H1 (cell line): ENCODE data around the gene RHOT1. TPM values are rescaled to one million over a fixed set of nuclear protein-coding genes. Genes with fewer than 3 reads are reported as not detected.

ENCODE experiments used
- CTCF ChIA-PET: fragments of 300-600 bp; sonication (Branson Sonifier 250); formaldehyde crosslinking; loops from one replicate; lab custom pipeline; 2021; ENCODE audit not compliant: partially characterized antibody; lab: Charles Lee
- POLR2A ChIA-PET: fragments of 300-600 bp; sonication (Branson Sonifier 250); formaldehyde crosslinking; loops from one replicate; lab custom pipeline; 2021; ENCODE audit warnings: inconsistent platforms; ENCODE audit not compliant: partially characterized antibody; lab: Charles Lee
- DNase-seq, 2 experiments: peaks; one replicate each; pipeline versions ENCODE4 v3.0.0 to v3.0.0-alpha.2; 2010 to 2022; ENCODE audit warnings: low spot score in 2 of 2, low read depth in 1 of 2, mixed read lengths in 1 of 2
- FAIRE-seq: peaks from 2 replicates; lab custom pipeline; 2011; peaks lifted over from hg19 to GRCh38; lab: Jason Lieb, UNC
- H2AFZ ChIP-seq: 2 replicates; pipeline ENCODE4 v1.8.1; 2012; ENCODE audit warnings: low read length, inconsistent platforms
- H2AK5ac ChIP-seq: 2 replicates; pipeline ENCODE4 v1.6.1; 2013; ENCODE audit warnings: low read depth, low read length
- H2BK120ac ChIP-seq: replicated peaks from 2 replicates; pipeline ENCODE3; 2013; ENCODE audit warnings: low read depth, low read length, inconsistent platforms
- H2BK12ac ChIP-seq: 2 replicates; pipeline ENCODE4 v1.6.1; 2013; ENCODE audit warnings: low read depth, low read length
- H2BK15ac ChIP-seq: 2 replicates; pipeline ENCODE4 v1.6.1; 2013; ENCODE audit warnings: low read length
- H2BK20ac ChIP-seq: 2 replicates; pipeline ENCODE4 v1.6.1; 2013; ENCODE audit warnings: low read length
- H2BK5ac ChIP-seq: 2 replicates; pipeline ENCODE4 v1.6.1; 2013; ENCODE audit warnings: low read depth, low read length
- H3K14ac ChIP-seq: 2 replicates; pipeline ENCODE4 v1.6.1; 2013; ENCODE audit warnings: inconsistent platforms; ENCODE audit not compliant: insufficient read length
- H3K18ac ChIP-seq: 2 replicates; pipeline ENCODE4 v1.6.1; 2013; ENCODE audit warnings: low read length; ENCODE audit errors: extremely low read depth
- H3K23ac ChIP-seq: 2 replicates; pipeline ENCODE4 v1.6.1; 2013; ENCODE audit warnings: inconsistent platforms; ENCODE audit not compliant: insufficient read length
- H3K23me2 ChIP-seq: 2 replicates; pipeline ENCODE4 v1.6.1; 2013; ENCODE audit warnings: low read depth, low read length
- H3K27ac ChIP-seq: 2 replicates; pipeline ENCODE4 v1.6.1; 2011; ENCODE audit warnings: low read depth, low read length, inconsistent platforms
- H3K27me3 ChIP-seq, 4 experiments: replicated peaks in 1 of 4; 1 replicate in 1 of 4; 2 replicates in 3 of 4; pipeline versions ENCODE4 v1.6.1 to v1.8.1; 2011 to 2013; ENCODE audit warnings: low read length in 3 of 4, mild to moderate bottlenecking in 3 of 4, inconsistent platforms in 2 of 4, mixed read lengths in 2 of 4, moderate library complexity in 1 of 4; ENCODE audit not compliant: control insufficient read depth in 3 of 4, insufficient read depth in 3 of 4; ENCODE audit errors: extremely low read depth in 1 of 4
- H3K36me3 ChIP-seq, 4 experiments: 2 replicates each; pipeline versions ENCODE4 v1.6.1 to v1.8.1; 2011 to 2013; ENCODE audit warnings: mild to moderate bottlenecking in 4 of 4, low read length in 3 of 4, moderate library complexity in 2 of 4, control low read depth in 1 of 4, inconsistent platforms in 1 of 4; ENCODE audit not compliant: insufficient read depth in 4 of 4, control insufficient read depth in 2 of 4
- H3K4ac ChIP-seq: replicated peaks from 2 replicates; pipeline ENCODE3; 2013; ENCODE audit warnings: low read length, low read depth, mixed read lengths, inconsistent platforms; ENCODE audit not compliant: insufficient read length
- H3K4me1 ChIP-seq, 4 experiments: replicated peaks in 1 of 4; 1 replicate in 1 of 4; 2 replicates in 3 of 4; pipeline versions ENCODE4 v1.6.1 to v1.8.1; 2011 to 2013; ENCODE audit warnings: low read length in 3 of 4, inconsistent platforms in 2 of 4, mixed read lengths in 1 of 4; ENCODE audit not compliant: insufficient read depth in 4 of 4, control insufficient read depth in 3 of 4
- H3K4me2 ChIP-seq, 2 experiments: 2 replicates each; pipeline versions ENCODE4 v1.6.1 to v1.8.1; 2011 to 2013; ENCODE audit warnings: low read depth in 2 of 2, low read length in 2 of 2, control low read depth in 1 of 2, inconsistent platforms in 1 of 2, mild to moderate bottlenecking in 1 of 2; ENCODE audit not compliant: insufficient read depth in 1 of 2
- H3K4me3 ChIP-seq, 4 experiments: fragments of 200-600, 300-600 bp in 1 of 4; sonication (generic), shearing (Covaris generic), sonication (Bioruptor Twin) in 1 of 4; 2 replicates each; pipeline versions ENCODE4 v1.5.1 to v1.8.1; 2011 to 2016; ENCODE audit warnings: low read length in 4 of 4, low read depth in 3 of 4, control low read depth in 2 of 4, inconsistent platforms in 2 of 4, mild to moderate bottlenecking in 2 of 4, mixed read lengths in 1 of 4, moderate library complexity in 1 of 4; ENCODE audit not compliant: insufficient read depth in 2 of 4; ENCODE audit errors: extremely low read depth in 1 of 4
- H3K56ac ChIP-seq: replicated peaks from 2 replicates; pipeline ENCODE3; 2013; ENCODE audit warnings: low read depth, mild to moderate bottlenecking, mixed read lengths, low read length, inconsistent platforms; ENCODE audit not compliant: insufficient read length
- H3K79me1 ChIP-seq: 2 replicates; pipeline ENCODE4 v1.6.1; 2013; ENCODE audit warnings: low read depth, low read length, control low read depth
- H3K79me2 ChIP-seq, 2 experiments: 2 replicates each; pipeline versions ENCODE4 v1.6.1 to v1.8.1; 2012 to 2013; ENCODE audit warnings: low read length in 2 of 2, mild to moderate bottlenecking in 2 of 2, inconsistent platforms in 1 of 2; ENCODE audit not compliant: insufficient read depth in 2 of 2, control insufficient read depth in 1 of 2
- H3K9ac ChIP-seq, 4 experiments: replicated peaks in 1 of 4; 1 replicate in 1 of 4; 2 replicates in 3 of 4; pipeline versions ENCODE4 v1.6.1 to v1.8.1; 2011 to 2013; ENCODE audit warnings: low read depth in 3 of 4, low read length in 3 of 4, control low read depth in 2 of 4, mild to moderate bottlenecking in 2 of 4, moderate library complexity in 2 of 4, inconsistent platforms in 1 of 4; ENCODE audit errors: extremely low read depth in 1 of 4
- H3K9me3 ChIP-seq, 2 experiments: 2 replicates each; pipeline versions ENCODE4 v1.6.1 to v1.8.1; 2012 to 2013; ENCODE audit warnings: mild to moderate bottlenecking in 2 of 2, moderate library complexity in 2 of 2, control low read depth in 1 of 2, inconsistent platforms in 1 of 2, low read depth in 1 of 2, low read length in 1 of 2, mixed read lengths in 1 of 2; ENCODE audit not compliant: insufficient read depth in 2 of 2
- H4K20me1 ChIP-seq, 2 experiments: replicated peaks in 1 of 2; 2 replicates each; pipeline versions ENCODE3 to v1.8.1; 2011 to 2013; ENCODE audit warnings: inconsistent platforms in 2 of 2, low read length in 2 of 2, mild to moderate bottlenecking in 1 of 2; ENCODE audit not compliant: insufficient read depth in 2 of 2, control insufficient read depth in 1 of 2
- H4K5ac ChIP-seq: 2 replicates; pipeline ENCODE4 v1.6.1; 2013; ENCODE audit warnings: low read length, low read depth, mixed read lengths, inconsistent platforms; ENCODE audit not compliant: insufficient read length
- H4K8ac ChIP-seq: 2 replicates; pipeline ENCODE4 v1.8.0; 2013; ENCODE audit warnings: mild to moderate bottlenecking, moderate library complexity, low read length, inconsistent platforms; ENCODE audit not compliant: insufficient read depth; ENCODE audit errors: extremely low read depth
- H4K91ac ChIP-seq: replicated peaks from 2 replicates; pipeline ENCODE3; 2013; ENCODE audit warnings: low read length, mixed read lengths, inconsistent platforms; ENCODE audit not compliant: insufficient read length
- SRF ChIP-seq: IDR thresholded peaks from 2 replicates; pipeline ENCODE4 v1.6.1; 2011; ENCODE audit warnings: mild to moderate bottlenecking, low read depth, low read length, moderate library complexity
- WGBS, 2 experiments: shearing (Covaris generic) in 1 of 2; methylation state at CpG; one replicate each; pipeline versions ENCODE4 v1.1.6 to v1.1.7; 2013 to 2015; ENCODE audit warnings: low lambda C conversion rate in 2 of 2, mixed read lengths in 2 of 2, inconsistent platforms in 1 of 2, low coverage in 1 of 2, missing lambda C conversion rate in 1 of 2; ENCODE audit not compliant: insufficient replicate concordance in 2 of 2, insufficient coverage in 1 of 2, insufficient read length in 1 of 2; ENCODE audit errors: extremely low coverage in 1 of 2, missing lambda C conversion rate in 1 of 2; 5-methylcytosine and 5-hydroxymethylcytosine counted together
- polyA plus RNA-seq, 7 experiments: library from polyadenylated mRNA; depleted of rRNA in 3 of 7; stranded (reverse) in 5 of 7; unstranded in 2 of 7; fragments of >200 nt in 5 of 7; fragments of 200-250 nt in 2 of 7; gene quantifications; 1 replicate in 5 of 7; 2 replicates in 1 of 7; 4 replicates in 1 of 7; pipeline versions ENCODE4 v1.2.1 to v1.2.3, GENCODE V29; 2011 to 2013; ENCODE audit warnings: missing spikeins in 2 of 7, mixed read lengths in 2 of 7
- total RNA-seq: library from RNA; stranded (reverse); fragmentation: NEBNext Ultra II Directional; extraction: Animal tissue kit (Norgen Biotek cat#: 25700); gene quantifications from 2 replicates; pipeline ENCODE4 v1.2.1, GENCODE V29; 2021
- TF ChIP-seq, protein P1 (sequence below): IDR thresholded peaks from 2 replicates; pipeline ENCODE4 v1.6.1; 2012; ENCODE audit warnings: inconsistent platforms

Gene RHOT1
- total and polyA plus RNA-seq, 2 of the 8 experiments (the other 6 are each of a cell fraction or from before 2014, with no cell fraction given), result 34.2 to 38.2 TPM

DNA sequence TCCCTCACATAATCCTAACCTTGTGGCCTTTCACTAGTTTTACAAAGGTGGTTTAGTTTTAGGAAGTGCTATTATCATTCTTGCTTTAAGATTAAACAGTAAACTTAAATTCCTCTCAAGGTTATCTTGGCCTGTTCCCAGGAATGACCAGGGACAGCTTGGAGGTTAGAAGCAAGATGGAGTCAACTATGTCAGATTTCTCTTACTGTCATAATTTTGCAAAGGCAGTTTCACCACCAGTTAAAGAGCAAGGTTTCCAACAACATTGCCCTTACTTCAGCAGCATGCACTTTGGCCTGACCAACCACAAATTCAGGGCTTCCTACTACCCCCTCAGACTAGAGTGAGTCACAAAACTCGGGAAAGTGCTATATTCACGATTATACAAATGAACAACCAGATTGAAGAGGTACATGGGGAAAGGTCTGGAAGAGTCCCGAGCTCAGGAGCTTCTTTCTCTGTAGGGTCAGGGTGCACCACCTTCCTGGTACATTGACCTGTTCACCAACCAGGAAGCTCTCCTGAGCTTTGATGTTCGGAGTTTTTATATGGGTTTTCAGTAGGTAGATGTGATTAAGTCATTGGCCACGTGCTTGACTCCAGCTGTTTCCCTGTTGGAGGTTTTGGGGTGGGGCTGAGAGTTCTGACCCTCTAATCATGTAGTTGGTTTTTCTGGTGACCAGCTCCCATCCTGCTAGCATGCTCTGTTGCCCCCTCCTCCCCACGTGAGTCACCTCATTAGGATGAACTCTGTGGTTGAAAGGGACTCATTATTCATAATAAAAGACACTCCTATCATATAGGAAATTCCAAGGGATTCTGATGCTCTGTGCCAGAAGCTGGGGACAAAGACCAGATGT is 19.4 kb downstream of the RHOT1 start:
- FAIRE-seq (no peak), DNase-seq (no peak)
- H3K4me2 ChIP-seq, result no peak overlapping the region
- no peak overlapping the region for H2BK15ac ChIP-seq
- H3K79me2 ChIP-seq, result peaks cover 0 to 2% of the 10 kb centered on the region in 2 experiments; a peak in 1 of 4 replicates
- H2BK5ac ChIP-seq, result no peak overlapping the region
- H3K9me3 ChIP-seq, result peaks cover 0 to 6% of the 10 kb centered on the region in 2 experiments; a peak in 3 of 4 replicates
- no peak overlapping the region for H3K18ac ChIP-seq
- H3K4me1 ChIP-seq, result no peaks in the 10 kb centered on the region
- no peak overlapping the region for H2BK120ac ChIP-seq
- TF ChIP-seq SRF, result no peak
- TF ChIP-seq, protein P1, sequence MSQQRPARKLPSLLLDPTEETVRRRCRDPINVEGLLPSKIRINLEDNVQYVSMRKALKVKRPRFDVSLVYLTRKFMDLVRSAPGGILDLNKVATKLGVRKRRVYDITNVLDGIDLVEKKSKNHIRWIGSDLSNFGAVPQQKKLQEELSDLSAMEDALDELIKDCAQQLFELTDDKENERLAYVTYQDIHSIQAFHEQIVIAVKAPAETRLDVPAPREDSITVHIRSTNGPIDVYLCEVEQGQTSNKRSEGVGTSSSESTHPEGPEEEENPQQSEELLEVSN, result no peak
- H3K27ac ChIP-seq, result no peak overlapping the region
- no peaks in the 10 kb centered on the region; the same call in 1 of the 2 replicates for H3K79me1 ChIP-seq
- POLR2A ChIA-PET, result interaction anchor here (0.7 to 1.0 kb wide), 3 partner anchors 9 to 22 kb away, joined by 3 to 4 read pairs (median 4); no protein-coding TSS in a partner anchor
- no peaks in the 10 kb centered on the region for H3K27me3 ChIP-seq
- H4K91ac ChIP-seq, result no peak overlapping the region
- 90% methylated on average over 6 of the region's 6 CpGs; no CpG with 5 or more reads in 1 of the 2 experiments for WGBS, 2 experiments
- H3K56ac ChIP-seq, result no peak overlapping the region
- no peak overlapping the region for H2AFZ ChIP-seq
- no peaks in the 10 kb centered on the region for H3K23me2 ChIP-seq
- no peak overlapping the region for H2AK5ac ChIP-seq
- no peak overlapping the region for H3K23ac ChIP-seq
- H3K36me3 ChIP-seq, result peaks cover 0 to 12% (median 4%) of the 10 kb centered on the region in 4 experiments; a peak in 4 of 8 replicates
- H2BK12ac ChIP-seq, result no peak overlapping the region
- no peak overlapping the region for H2BK20ac ChIP-seq
- H4K20me1 ChIP-seq, result peaks cover 2% of the 10 kb centered on the region in 2 experiments
- no peak overlapping the region for H3K14ac ChIP-seq
- H3K4ac ChIP-seq, result no peak overlapping the region
- H4K8ac ChIP-seq, result no peak overlapping the region
- no peak overlapping the region for H3K9ac ChIP-seq
- CTCF ChIA-PET, result interaction anchor here (1.0 kb wide), 2 partner anchors 23 to 208 kb away, joined by 3 to 4 read pairs; no protein-coding TSS in a partner anchor
- H3K4me3 ChIP-seq, result no peak overlapping the region
- no peak overlapping the region for H4K5ac ChIP-seq
